GM11168 (cell line): ENCODE measurements around the gene ANO10.
"Not testable (repeated sequence)": the region's sequence is repeated elsewhere in the genome, so short reads cannot be mapped to it uniquely, and the experiment has no call there.

Experiments used
- in situ Hi-C: fragments of 300-500 bp; cut with MboI; formaldehyde crosslinking; loops from one replicate; pipeline ENCODE4 v1.12.0; 2022; ENCODE audit warnings: low sequenced_read_pairs; ENCODE audit not compliant: unreplicated experiment

Gene ANO10

GRCh38 chr3:43621656-43622432 is at the start of gene ANO10:
ANO10 (minus strand) TSS chr3:43622011; CDS start chr3:43605852, 16,159 bp downstream.
- in situ Hi-C loops = no loop called here

- in situ Hi-C loops = no loop called here
Observed at GRCh38 chr3:43670635-43671522, 49.1 kb upstream of the ANO10 start.

GRCh38 chr3:43665011-43665410 is 43.2 kb upstream of the ANO10 start:
- in situ Hi-C loops = not testable (repeated sequence)

GRCh38 chr3:43661376-43661775 is 39.6 kb upstream of the ANO10 start:
- in situ Hi-C loops = not testable (repeated sequence)

- in situ Hi-C loops = no loop called here
Observed at GRCh38 chr3:43659250-43659880, 37.6 kb upstream of the ANO10 start.

- in situ Hi-C loops = not testable (repeated sequence)
Observed at GRCh38 chr3:43656390-43656789, 34.6 kb upstream of the ANO10 start.

- in situ Hi-C loops = no loop called here
Observed at GRCh38 chr3:43650345-43650744, 28.5 kb upstream of the ANO10 start.

GRCh38 chr3:43649365-43649968 is 27.7 kb upstream of the ANO10 start:
- in situ Hi-C loops = no loop called here

GRCh38 chr3:43648957-43649356 is 27.1 kb upstream of the ANO10 start:
- in situ Hi-C loops = no loop called here

GRCh38 chr3:43647331-43648166 is 25.7 kb upstream of the ANO10 start:
- in situ Hi-C loops = no loop called here

- in situ Hi-C loops = no loop called here
Observed at GRCh38 chr3:43644443-43644842, 22.6 kb upstream of the ANO10 start.

- in situ Hi-C loops = no loop called here
Observed at GRCh38 chr3:43641306-43642114, 19.7 kb upstream of the ANO10 start.

GRCh38 chr3:43640681-43641080 is 18.9 kb upstream of the ANO10 start:
- in situ Hi-C loops = no loop called here

- in situ Hi-C loops = no loop called here
Observed at GRCh38 chr3:43638594-43639447, 17.0 kb upstream of the ANO10 start.

- in situ Hi-C loops = no loop called here
Observed at GRCh38 chr3:43637702-43638101, 15.9 kb upstream of the ANO10 start.

- in situ Hi-C loops = no loop called here
Observed at GRCh38 chr3:43632986-43633385, 11.2 kb upstream of the ANO10 start.

GRCh38 chr3:43632269-43632733 is 10.5 kb upstream of the ANO10 start:
- in situ Hi-C loops = no loop called here

- in situ Hi-C loops = no loop called here
Observed at GRCh38 chr3:43629741-43630140, 7.9 kb upstream of the ANO10 start.
